ENCODE measurements around the gene GULP1.

Gene GULP1

GRCh38 chr2:188610827-188611226, 319.2 kb downstream of the GULP1 start:
- no peak for DNase-seq (ENCODE audit: low read depth)
- no peak for TF ChIP-seq CTCF (conservative IDR thresholded peaks at IDR 0.05; ENCODE audit: low read depth, low read length)
- no peak overlapping the region for H3K4me3 ChIP-seq (ENCODE audit: low read length)

- no peak for TF ChIP-seq CTCF (conservative IDR thresholded peaks at IDR 0.05; ENCODE audit: low read depth, low read length)
- no peak overlapping the region for H3K4me3 ChIP-seq (ENCODE audit: low read length)
- no peak for DNase-seq (ENCODE audit: low read depth)
Measured at GRCh38 chr2:188619146-188619545, 327.5 kb downstream of the GULP1 start.

- DNase-seq (ENCODE audit: low read depth): no peak
- TF ChIP-seq CTCF (conservative IDR thresholded peaks at IDR 0.05; ENCODE audit: low read depth, low read length): no peak
- H3K4me3 ChIP-seq (ENCODE audit: low read length): no peak overlapping the region
Measured at GRCh38 chr2:188620916-188621315, 329.2 kb downstream of the GULP1 start.

- DNase-seq (ENCODE audit: low read depth): no peak
- no peak overlapping the region for H3K4me3 ChIP-seq (ENCODE audit: low read length)
- no peak for TF ChIP-seq CTCF (conservative IDR thresholded peaks at IDR 0.05; ENCODE audit: low read depth, low read length)
Measured at GRCh38 chr2:188622601-188623260, 331.1 kb downstream of the GULP1 start.

DNA sequence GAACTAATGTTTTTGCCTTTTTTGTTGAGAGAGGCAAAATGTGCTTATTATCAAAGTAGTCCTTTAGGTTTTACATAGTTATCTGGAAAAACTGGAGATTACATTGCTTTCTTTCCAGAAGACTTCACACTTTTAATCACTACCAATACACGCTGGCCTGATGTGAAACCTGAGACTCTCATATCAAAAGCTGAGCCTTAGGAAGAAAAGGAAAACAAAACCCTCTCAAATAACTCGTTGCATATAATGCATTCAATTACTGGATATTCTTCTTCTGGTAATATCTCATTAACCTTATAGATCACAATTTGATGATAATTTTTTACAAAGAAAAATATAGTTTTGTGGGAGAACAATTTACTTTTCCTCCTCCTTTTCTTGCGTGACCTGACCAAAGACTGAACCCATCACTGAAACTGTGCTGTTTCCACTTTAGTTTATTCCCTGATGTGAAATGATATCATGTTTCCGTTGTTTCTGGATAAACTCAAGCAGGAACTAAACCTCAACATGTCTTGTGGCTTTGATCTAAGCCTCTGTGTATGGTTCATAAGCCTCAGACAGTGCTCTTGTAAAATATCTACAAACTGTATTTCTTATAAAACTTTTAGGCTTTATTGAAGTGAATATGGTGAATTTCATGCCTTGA, 332.4 kb downstream of the GULP1 start:
- TF ChIP-seq CTCF (conservative IDR thresholded peaks at IDR 0.05; ENCODE audit: low read depth, low read length): no peak
- H3K4me3 ChIP-seq (ENCODE audit: low read length): no peak overlapping the region
- DNase-seq (ENCODE audit: low read depth): no peak

DNA sequence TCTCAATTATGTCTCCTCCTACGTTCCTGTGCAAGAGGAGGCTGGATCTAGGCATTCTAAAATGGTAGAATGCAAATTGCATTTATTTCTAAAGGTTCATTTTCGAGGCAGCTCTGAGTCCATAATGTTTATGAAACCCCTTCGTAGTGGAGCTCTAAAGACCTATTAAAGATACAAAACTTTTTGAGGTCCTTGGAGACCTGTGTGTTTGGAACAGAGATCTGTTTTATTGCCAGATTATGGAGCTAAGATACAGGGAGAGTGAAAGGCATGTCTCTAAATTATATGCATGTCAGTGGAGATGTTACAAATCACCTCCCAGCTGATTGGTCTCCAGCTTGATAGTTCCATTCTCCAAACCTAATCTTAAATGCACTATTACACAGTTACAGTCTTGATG, 335.8 kb downstream of the GULP1 start:
- no peak overlapping the region for H3K4me3 ChIP-seq (ENCODE audit: low read length)
- DNase-seq (ENCODE audit: low read depth): no peak
- TF ChIP-seq CTCF (conservative IDR thresholded peaks at IDR 0.05; ENCODE audit: low read depth, low read length): no peak
